22Rv1 (cell line): ENCODE measurements around the gene FARS2.

Experiments
- H3K27ac ChIP-seq: fragments of 450-650 bp; 2 replicates; pipeline ENCODE4 v1.5.1; 2017
- ZFX ChIP-seq: fragments of 450-650 bp; IDR thresholded peaks from 2 replicates; pipeline ENCODE4 v1.6.1; 2017; ENCODE audit warnings: antibody characterized with exemption, borderline replicate concordance
- TF ChIP-seq, protein P1 (sequence below): fragments of 450-650 bp; IDR thresholded peaks from 2 replicates; pipeline ENCODE4 v1.5.1; 2017; ENCODE audit warnings: mild to moderate bottlenecking

FARS2 gene

DNA sequence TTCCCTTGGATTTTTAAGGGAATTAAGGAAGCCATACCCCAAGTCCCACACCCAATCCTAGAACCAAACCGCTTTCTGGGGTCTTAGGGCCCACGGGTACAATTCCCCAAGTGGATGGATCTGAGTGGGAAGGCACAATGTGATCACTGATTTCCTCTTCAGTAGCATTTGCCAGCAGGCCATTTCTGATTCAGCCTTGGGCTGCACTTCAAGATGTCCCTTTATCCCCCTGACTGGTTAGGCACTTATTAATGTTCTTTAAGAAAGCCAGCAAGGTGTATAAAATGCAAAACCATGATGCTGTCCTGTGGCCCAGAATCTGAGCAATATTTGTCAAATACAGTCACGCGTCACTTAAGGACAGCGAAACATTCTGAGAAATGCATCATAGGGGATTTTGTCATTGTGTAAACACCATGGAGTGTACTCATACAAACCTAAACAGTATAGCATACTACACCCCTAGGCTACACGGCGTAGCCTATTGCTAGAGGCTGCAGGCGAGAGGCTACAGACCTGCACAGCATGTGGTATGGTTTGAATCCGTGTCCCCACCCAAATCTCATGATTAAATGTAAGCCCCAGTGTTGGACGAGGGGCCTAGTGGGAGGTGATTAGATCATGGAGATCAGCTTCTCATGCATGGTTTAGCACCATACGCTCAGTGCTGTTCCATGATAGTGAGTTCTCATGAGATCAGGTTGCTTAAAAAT, 511.3 kb downstream of the FARS2 start:
- TF ChIP-seq, protein P1, sequence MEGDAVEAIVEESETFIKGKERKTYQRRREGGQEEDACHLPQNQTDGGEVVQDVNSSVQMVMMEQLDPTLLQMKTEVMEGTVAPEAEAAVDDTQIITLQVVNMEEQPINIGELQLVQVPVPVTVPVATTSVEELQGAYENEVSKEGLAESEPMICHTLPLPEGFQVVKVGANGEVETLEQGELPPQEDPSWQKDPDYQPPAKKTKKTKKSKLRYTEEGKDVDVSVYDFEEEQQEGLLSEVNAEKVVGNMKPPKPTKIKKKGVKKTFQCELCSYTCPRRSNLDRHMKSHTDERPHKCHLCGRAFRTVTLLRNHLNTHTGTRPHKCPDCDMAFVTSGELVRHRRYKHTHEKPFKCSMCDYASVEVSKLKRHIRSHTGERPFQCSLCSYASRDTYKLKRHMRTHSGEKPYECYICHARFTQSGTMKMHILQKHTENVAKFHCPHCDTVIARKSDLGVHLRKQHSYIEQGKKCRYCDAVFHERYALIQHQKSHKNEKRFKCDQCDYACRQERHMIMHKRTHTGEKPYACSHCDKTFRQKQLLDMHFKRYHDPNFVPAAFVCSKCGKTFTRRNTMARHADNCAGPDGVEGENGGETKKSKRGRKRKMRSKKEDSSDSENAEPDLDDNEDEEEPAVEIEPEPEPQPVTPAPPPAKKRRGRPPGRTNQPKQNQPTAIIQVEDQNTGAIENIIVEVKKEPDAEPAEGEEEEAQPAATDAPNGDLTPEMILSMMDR, result no peak
- TF ChIP-seq ZFX, result no peak
- no peak overlapping the region for H3K27ac ChIP-seq

DNA sequence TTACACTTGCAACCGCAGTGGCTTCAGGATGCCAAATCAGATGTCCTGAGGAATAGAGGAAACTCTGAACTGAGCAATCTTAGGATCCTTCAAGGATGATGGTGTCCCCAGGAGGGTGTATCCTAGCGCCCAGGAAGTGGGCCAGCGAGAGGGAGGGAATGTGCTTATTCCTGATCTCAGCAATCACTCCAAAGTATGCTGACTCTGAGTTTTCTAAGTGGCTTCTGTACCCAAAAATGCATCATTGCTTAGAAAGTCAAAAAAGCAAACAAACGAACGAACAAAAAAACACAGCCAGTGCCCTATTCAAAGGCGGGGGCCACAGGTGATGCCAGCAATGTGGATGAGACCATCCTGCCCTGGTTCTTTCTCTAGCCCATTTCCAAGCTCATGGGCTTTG, 514.8 kb downstream of the FARS2 start:
- H3K27ac ChIP-seq, result no peak overlapping the region

GRCh38 chr6:5776706-5777390, 515.5 kb downstream of the FARS2 start:
- no peak overlapping the region for H3K27ac ChIP-seq

More for the DNA sequence above, 514.8 kb downstream of the FARS2 start:
- TF ChIP-seq, protein P1, result no peak
- no peak for TF ChIP-seq ZFX

DNA sequence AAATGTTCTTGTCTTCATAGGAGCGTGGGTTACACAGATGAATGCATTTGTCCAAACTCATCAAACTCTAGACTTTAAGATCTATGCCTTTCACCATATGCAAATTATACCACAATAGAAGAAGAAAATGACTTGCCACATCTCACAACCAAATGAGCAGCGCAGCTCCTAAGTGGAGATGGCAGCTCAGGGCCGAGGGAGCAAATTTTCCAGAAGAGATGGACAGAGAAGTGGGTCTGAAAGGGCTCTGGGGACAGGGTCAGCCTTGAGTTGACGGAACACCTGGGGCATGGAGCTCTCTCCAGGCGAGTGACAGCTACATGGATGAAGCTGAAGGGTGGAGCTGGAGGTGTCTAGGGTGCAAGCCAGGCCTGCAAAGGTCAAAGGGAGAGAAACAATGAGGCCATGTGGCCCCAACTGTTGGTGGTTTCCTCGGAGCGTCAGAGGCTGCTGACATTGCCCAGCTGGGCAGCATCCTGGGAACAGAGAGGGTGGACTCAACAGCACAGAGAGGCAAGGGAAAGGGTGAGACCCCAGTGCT, 517.1 kb downstream of the FARS2 start:
- TF ChIP-seq, protein P1, result no peak
- TF ChIP-seq ZFX, result no peak
- no peak overlapping the region for H3K27ac ChIP-seq

More at GRCh38 chr6:5776706-5777390, 515.5 kb downstream of the FARS2 start:
- TF ChIP-seq, protein P1, result no peak
- no peak for TF ChIP-seq ZFX

GRCh38 chr6:5778906-5779305, 517.6 kb downstream of the FARS2 start:
- no peak overlapping the region for H3K27ac ChIP-seq
- TF ChIP-seq, protein P1, result no peak
- TF ChIP-seq ZFX, result no peak

DNA sequence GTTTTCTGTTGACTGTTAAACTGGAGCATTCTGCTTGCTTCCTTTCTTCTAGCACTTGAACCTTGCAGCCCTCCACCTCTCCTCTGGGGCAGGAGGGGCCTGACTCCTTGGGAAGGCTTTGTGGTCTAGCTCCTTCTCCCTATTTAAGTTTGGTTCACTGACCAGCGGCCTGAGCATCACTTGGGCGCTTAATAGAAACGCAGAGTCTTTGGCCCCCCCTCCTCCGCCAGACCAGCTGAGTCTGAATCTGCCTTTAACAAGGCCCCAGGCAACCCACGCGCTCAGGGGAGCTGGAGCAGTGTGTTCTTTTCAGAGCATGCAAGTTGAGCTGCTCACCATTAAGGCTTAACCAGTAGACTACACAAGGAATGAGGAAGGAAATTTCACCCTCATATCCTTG, 519.7 kb downstream of the FARS2 start:
- no peak overlapping the region for H3K27ac ChIP-seq
- TF ChIP-seq, protein P1, result no peak
- no peak for TF ChIP-seq ZFX
